Naive thymus-derived CD4-positive, alpha-beta T cell (primary cell): ENCODE data around the gene TRMT6. TPM values are rescaled to one million over a fixed set of nuclear protein-coding genes. Genes with fewer than 3 reads are reported as not detected.
A peak's percentile ranks its signal among the peaks of the same experiment; 100 is the strongest.

Experiments
- ATAC-seq: fragments of 150-1000 bp; cut with Tn5 transposase; 2 replicates; pipeline ENCODE4 v1.10.0; 2021; ENCODE audit warnings: mild to moderate bottlenecking, moderate library complexity
- CTCF ChIA-PET: fragments of 350-600 bp; sonication (Branson Sonifier 250); formaldehyde crosslinking; loops from one replicate; lab custom pipeline; 2021; ENCODE audit warnings: antibody characterized with exemption; lab: Charles Lee
- POLR2A ChIA-PET: fragments of 350-600 bp; sonication (Branson Sonifier 250); formaldehyde crosslinking; loops from one replicate; lab custom pipeline; 2021; ENCODE audit warnings: antibody characterized with exemption, inconsistent platforms; lab: Charles Lee
- DNase-seq, 9 donors: peaks; one replicate each; pipeline versions ENCODE4 v3.0.0 to v3.0.0-alpha.2; 2020 to 2022; ENCODE audit warnings: mixed read lengths in 1 of 9
- H3K27ac ChIP-seq: one replicate; pipeline ENCODE4 v1.7.0; 2013; ENCODE audit warnings: mild to moderate bottlenecking, low read depth, low read length, moderate library complexity
- H3K27me3 ChIP-seq, 2 donors: one replicate each; pipeline ENCODE4 v1.7.0; 2013; ENCODE audit warnings: low read length in 2 of 2, mild to moderate bottlenecking in 2 of 2, moderate library complexity in 2 of 2; ENCODE audit not compliant: control insufficient read depth in 2 of 2, insufficient read depth in 2 of 2
- H3K36me3 ChIP-seq, 3 experiments: 1 replicate in 2 of 3; 2 replicates in 1 of 3; pipeline ENCODE4 v1.7.0; 2013; ENCODE audit warnings: low read length in 3 of 3, mild to moderate bottlenecking in 3 of 3, moderate library complexity in 1 of 3; ENCODE audit not compliant: insufficient read depth in 3 of 3, control insufficient read depth in 2 of 3
- H3K4me1 ChIP-seq, 2 donors: one replicate each; pipeline ENCODE4 v1.7.0; 2013; ENCODE audit warnings: low read length in 2 of 2, mild to moderate bottlenecking in 2 of 2, moderate library complexity in 1 of 2; ENCODE audit not compliant: control insufficient read depth in 2 of 2, insufficient read depth in 2 of 2
- H3K4me3 ChIP-seq: 2 replicates; pipeline ENCODE4 v1.7.0; 2013; ENCODE audit warnings: mild to moderate bottlenecking, low read length
- H3K9me3 ChIP-seq, 3 experiments: 1 replicate in 2 of 3; 2 replicates in 1 of 3; pipeline ENCODE4 v1.7.0; 2013; ENCODE audit warnings: low read length in 3 of 3; ENCODE audit not compliant: control insufficient read depth in 2 of 3
- H3K27ac Mint-ChIP-seq, 9 donors: one replicate each; pipeline ENCODE4 v1.8.0; 2020 to 2022; ENCODE audit warnings: mixed read lengths in 9 of 9, mild to moderate bottlenecking in 8 of 9, moderate library complexity in 5 of 9, inconsistent platforms in 2 of 9
- H3K27me3 Mint-ChIP-seq, 5 donors: one replicate each; pipeline ENCODE4 v1.8.0; 2021 to 2022; ENCODE audit warnings: mixed read lengths in 5 of 5, mild to moderate bottlenecking in 1 of 5
- H3K36me3 Mint-ChIP-seq, 5 donors: one replicate each; pipeline ENCODE4 v1.8.0; 2020 to 2022; ENCODE audit warnings: mixed read lengths in 5 of 5, mild to moderate bottlenecking in 3 of 5, inconsistent platforms in 1 of 5
- H3K4me1 Mint-ChIP-seq, 7 donors: one replicate each; pipeline ENCODE4 v1.8.0; 2020 to 2022; ENCODE audit warnings: mixed read lengths in 7 of 7, mild to moderate bottlenecking in 3 of 7, inconsistent platforms in 1 of 7
- H3K4me3 Mint-ChIP-seq, 10 donors: one replicate each; pipeline ENCODE4 v1.8.0; 2020 to 2022; ENCODE audit warnings: mild to moderate bottlenecking in 10 of 10, mixed read lengths in 10 of 10, moderate library complexity in 6 of 10, inconsistent platforms in 2 of 10
- H3K9me3 Mint-ChIP-seq, 11 donors: one replicate each; pipeline ENCODE4 v1.8.0; 2020 to 2022; ENCODE audit warnings: mixed read lengths in 11 of 11, mild to moderate bottlenecking in 4 of 11, inconsistent platforms in 1 of 11, moderate library complexity in 1 of 11
- intact Hi-C, 2 donors: fragments of 100-400 bp; cut with micrococcal nuclease; formaldehyde crosslinking; loops; one replicate each; pipeline ENCODE4 v1.15.1; 2023
- polyA plus RNA-seq, 2 donors: library from polyadenylated mRNA; unstranded; fragments of 300-500 nt; fragmentation: Illumina TruSeq; gene quantifications; one replicate each; pipeline ENCODE4 v1.2.3, GENCODE V29; 2021
- total RNA-seq, 6 experiments: library from RNA in 5 of 6; stranded (reverse) in 5 of 6; gene quantifications; 1 replicate in 5 of 6; 2 replicates in 1 of 6; pipeline ENCODE4 v1.2.3 and lab custom pipeline; 2021 to 2026

TRMT6 gene
- total and polyA plus RNA-seq, 7 experiments from 2014 or later: 11.4 to 18.5 (median 17.3) TPM

GRCh38 chr20:5918856-5919625 lies 31.3 kb downstream of the TRMT6 start:
- Mint-ChIP-seq H3K36me3 (no peaks in the 10 kb centered on the region), H3K27ac (peak overlapping the region in 3 of 9 donors; percentile 28 to 47 (median 30)), H3K27me3 (peaks cover 15 to 28% (median 25%) of the 10 kb centered on the region in 5 donors), H3K4me1 (peaks cover 0 to 11% (median 6%) of the 10 kb centered on the region in 7 donors), H3K4me3 (no peak overlapping the region), H3K9me3 (no peaks in the 10 kb centered on the region)
- Histone ChIP-seq H3K27me3 (no peaks in the 10 kb centered on the region), H3K9me3 (no peaks in the 10 kb centered on the region), H3K4me1 (peaks cover 0 to 10% of the 10 kb centered on the region in 2 donors), H3K36me3 (no peaks in the 10 kb centered on the region), H3K27ac (no peak overlapping the region), H3K4me3 (no peak overlapping the region)
- ChIA-PET CTCF (interaction anchor here (0.9 kb wide), 1 partner anchor 24 kb away, joined by 3 read pairs; no protein-coding TSS in a partner anchor), POLR2A (no interaction called here)
- intact Hi-C loops: no loop called here
- ATAC-seq (peak; percentile 65), DNase-seq (no peak)

GRCh38 chr20:5914859-5915258 lies 35.5 kb downstream of the TRMT6 start:
- Mint-ChIP-seq H3K36me3 (peaks cover 0 to 6% (median 0%) of the 10 kb centered on the region in 5 donors), H3K4me1 (peaks cover 4 to 27% (median 14%) of the 10 kb centered on the region in 7 donors), H3K4me3 (no peak overlapping the region), H3K9me3 (peaks cover 0 to 8% (median 0%) of the 10 kb centered on the region in 11 donors), H3K27me3 (peaks cover 38 to 48% (median 43%) of the 10 kb centered on the region in 5 donors), H3K27ac (no peak overlapping the region)
- Histone ChIP-seq H3K27ac (no peak overlapping the region), H3K36me3 (no peaks in the 10 kb centered on the region), H3K27me3 (no peaks in the 10 kb centered on the region), H3K4me3 (no peak overlapping the region), H3K9me3 (no peaks in the 10 kb centered on the region), H3K4me1 (peaks cover 0 to 9% of the 10 kb centered on the region in 2 donors)
- ATAC-seq (no peak), DNase-seq (no peak)
- intact Hi-C loops: no loop called here
- POLR2A ChIA-PET: interaction anchor here (0.6 to 0.8 kb wide), 2 partner anchors 27 to 67 kb away, joined by 3 to 7 read pairs; no protein-coding TSS in a partner anchor
- CTCF ChIA-PET: no interaction called here

- CTCF ChIA-PET: interaction anchor here (0.6 kb wide), 1 partner anchor 116 kb away, joined by 3 read pairs; no protein-coding TSS in a partner anchor
Observed at GRCh38 chr20:5913166-5913565, 37.2 kb downstream of the TRMT6 start.

DNA sequence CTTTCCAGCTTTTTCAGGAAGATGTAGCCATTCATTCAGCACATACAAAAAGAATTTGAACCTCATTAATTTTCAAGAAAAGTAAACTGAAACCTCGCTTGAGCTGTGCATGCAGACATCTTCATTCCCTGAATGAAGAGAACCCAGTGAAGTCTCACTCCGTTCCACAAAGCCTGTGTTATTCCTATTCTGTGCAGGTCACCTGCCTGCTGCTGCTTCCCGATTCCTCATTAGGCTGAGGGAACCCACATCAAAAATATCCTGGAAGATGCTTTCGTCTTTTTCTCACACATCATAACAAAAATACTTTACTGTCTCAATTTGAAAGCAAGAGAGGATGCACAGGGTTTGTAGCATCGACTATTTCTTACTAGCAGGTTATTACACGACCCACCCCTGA lies 40.1 kb downstream of the TRMT6 start:
- H3K27me3 Mint-ChIP-seq: peaks cover 65 to 82% (median 78%) of the 10 kb centered on the region in 5 donors
- POLR2A ChIA-PET: no interaction called here
- H3K9me3 ChIP-seq: no peaks in the 10 kb centered on the region
- no peak for ATAC-seq
- H3K27me3 ChIP-seq: no peaks in the 10 kb centered on the region
- no peak overlapping the region for H3K4me3 ChIP-seq
- H3K9me3 Mint-ChIP-seq: peaks cover 0 to 8% (median 0%) of the 10 kb centered on the region in 11 donors
- DNase-seq: no peak
- no peaks in the 10 kb centered on the region for H3K36me3 ChIP-seq
- no peak overlapping the region for H3K27ac Mint-ChIP-seq
- intact Hi-C loops: no loop called here
- peaks cover 6 to 17% (median 10%) of the 10 kb centered on the region in 7 donors for H3K4me1 Mint-ChIP-seq
- peaks cover 0 to 10% (median 0%) of the 10 kb centered on the region in 5 donors for H3K36me3 Mint-ChIP-seq
- CTCF ChIA-PET: no interaction called here
- peak overlapping the region in 5 of 10 donors; percentile 13 to 75 (median 42) for H3K4me3 Mint-ChIP-seq
- no peaks in the 10 kb centered on the region for H3K4me1 ChIP-seq
- no peak overlapping the region for H3K27ac ChIP-seq

More at GRCh38 chr20:5913166-5913565, 37.2 kb downstream of the TRMT6 start:
- H3K9me3 Mint-ChIP-seq: peaks cover 0 to 8% (median 0%) of the 10 kb centered on the region in 11 donors
- H3K36me3 ChIP-seq: no peaks in the 10 kb centered on the region
- no peak for DNase-seq
- ATAC-seq: no peak
- H3K4me3 Mint-ChIP-seq: no peak overlapping the region
- no peak overlapping the region for H3K4me3 ChIP-seq
- intact Hi-C loops: no loop called here
- POLR2A ChIA-PET: no interaction called here
- no peaks in the 10 kb centered on the region for H3K9me3 ChIP-seq
- H3K27me3 Mint-ChIP-seq: peaks cover 54 to 60% (median 55%) of the 10 kb centered on the region in 5 donors
- no peaks in the 10 kb centered on the region for H3K4me1 ChIP-seq
- H3K4me1 Mint-ChIP-seq: peaks cover 6 to 17% (median 10%) of the 10 kb centered on the region in 7 donors
- no peak overlapping the region for H3K27ac Mint-ChIP-seq
- peaks cover 0 to 6% (median 0%) of the 10 kb centered on the region in 5 donors for H3K36me3 Mint-ChIP-seq
- H3K27ac ChIP-seq: no peak overlapping the region
- no peaks in the 10 kb centered on the region for H3K27me3 ChIP-seq

- CTCF ChIA-PET: no interaction called here
Observed at GRCh38 chr20:5908981-5909380, 41.4 kb downstream of the TRMT6 start.

GRCh38 chr20:5900908-5901307 lies 49.4 kb downstream of the TRMT6 start:
- ATAC-seq: no peak
- Mint-ChIP-seq H3K36me3 (no peaks in the 10 kb centered on the region), H3K27me3 (peaks cover 24 to 42% (median 31%) of the 10 kb centered on the region in 5 donors), H3K4me3 (no peak overlapping the region), H3K4me1 (no peaks in the 10 kb centered on the region), H3K9me3 (peaks cover 0 to 6% (median 0%) of the 10 kb centered on the region in 11 donors), H3K27ac (no peak overlapping the region)
- Histone ChIP-seq H3K27ac (no peak overlapping the region), H3K36me3 (no peaks in the 10 kb centered on the region), H3K4me1 (no peaks in the 10 kb centered on the region), H3K27me3 (no peaks in the 10 kb centered on the region), H3K4me3 (no peak overlapping the region), H3K9me3 (no peaks in the 10 kb centered on the region)
- POLR2A ChIA-PET: no interaction called here
- DNase-seq: no peak
- intact Hi-C loops: no loop called here
- CTCF ChIA-PET: no interaction called here

More at GRCh38 chr20:5908981-5909380, 41.4 kb downstream of the TRMT6 start:
- H3K4me3 Mint-ChIP-seq: no peak overlapping the region
- peaks cover 0 to 8% (median 0%) of the 10 kb centered on the region in 11 donors for H3K9me3 Mint-ChIP-seq
- no peak overlapping the region for H3K27ac ChIP-seq
- H3K36me3 ChIP-seq: no peaks in the 10 kb centered on the region
- H3K27ac Mint-ChIP-seq: no peak overlapping the region
- H3K4me1 ChIP-seq: no peaks in the 10 kb centered on the region
- ATAC-seq (no peak), DNase-seq (no peak)
- peaks cover 6 to 17% (median 10%) of the 10 kb centered on the region in 7 donors for H3K4me1 Mint-ChIP-seq
- H3K27me3 Mint-ChIP-seq: peaks cover 57 to 86% (median 70%) of the 10 kb centered on the region in 5 donors
- no peaks in the 10 kb centered on the region for H3K27me3 ChIP-seq
- intact Hi-C loops: no loop called here
- no peaks in the 10 kb centered on the region for H3K9me3 ChIP-seq
- POLR2A ChIA-PET: interaction anchor here (0.7 kb wide), 1 partner anchor 29 kb away, joined by 3 read pairs; no protein-coding TSS in a partner anchor
- H3K36me3 Mint-ChIP-seq: peaks cover 0 to 10% (median 0%) of the 10 kb centered on the region in 5 donors
- H3K4me3 ChIP-seq: no peak overlapping the region
